Measurements from ENCODE around the gene PAM.

PAM gene

GRCh38 chr5:102833146-102833545, 78.0 kb downstream of the PAM start:
- no CpG with 5 or more reads among the region's 1 CpG for WGBS (ENCODE audit: insufficient coverage, insufficient read length)
- no peaks in the 10 kb centered on the region for H3K27me3 ChIP-seq (ENCODE audit: control insufficient read depth, insufficient read depth, low read length)
- H3K4me3 ChIP-seq (ENCODE audit: low read length) = no peak overlapping the region
- H3K36me3 ChIP-seq (ENCODE audit: control insufficient read depth, insufficient read depth, low read length) = no peaks in the 10 kb centered on the region
- H3K4me1 ChIP-seq (ENCODE audit: control insufficient read depth, insufficient read depth, low read length) = no peaks in the 10 kb centered on the region
- H3K9me3 ChIP-seq (ENCODE audit: control insufficient read depth, insufficient read depth, low read length) = no peaks in the 10 kb centered on the region
- H3K27ac ChIP-seq (ENCODE audit: low read length) = no peak overlapping the region
- no peak for DNase-seq (ENCODE audit: low read depth, low spot score)

DNA sequence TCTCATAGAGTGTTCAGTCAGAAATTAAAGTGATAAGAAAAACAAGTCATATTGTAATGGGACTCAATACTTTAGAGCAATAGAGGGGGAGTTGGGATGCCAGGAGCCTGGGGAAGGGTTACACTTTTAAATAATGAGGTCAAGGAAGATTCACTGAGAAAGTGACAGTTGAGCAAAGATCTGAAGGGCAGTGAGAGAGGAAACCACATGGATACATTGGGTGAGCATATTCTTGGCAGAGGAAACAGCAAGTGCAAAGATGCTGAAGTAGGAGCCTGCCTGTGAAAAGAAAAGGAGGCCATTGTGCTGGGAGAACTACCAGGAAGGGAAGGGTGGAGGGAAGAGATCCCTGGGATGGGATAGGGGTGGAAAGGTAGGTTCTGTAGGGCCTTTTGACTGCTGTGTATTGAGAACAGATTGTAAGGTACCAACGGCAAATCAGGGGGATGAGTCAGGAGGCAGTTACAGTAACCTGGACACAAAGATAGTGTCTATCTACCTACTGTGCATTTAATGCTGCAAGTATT, 79.4 kb downstream of the PAM start:
- DNase-seq (ENCODE audit: low read depth, low spot score) = no peak
- Histone ChIP-seq H3K4me3 (ENCODE audit: low read length) (no peak overlapping the region), H3K27ac (ENCODE audit: low read length) (no peak overlapping the region), H3K4me1 (ENCODE audit: control insufficient read depth, insufficient read depth, low read length) (no peaks in the 10 kb centered on the region), H3K9me3 (ENCODE audit: control insufficient read depth, insufficient read depth, low read length) (no peaks in the 10 kb centered on the region), H3K27me3 (ENCODE audit: control insufficient read depth, insufficient read depth, low read length) (no peaks in the 10 kb centered on the region), H3K36me3 (ENCODE audit: control insufficient read depth, insufficient read depth, low read length) (no peaks in the 10 kb centered on the region)
- no CpG with 5 or more reads among the region's 1 CpG for WGBS (ENCODE audit: insufficient coverage, insufficient read length)

- no peak for DNase-seq (ENCODE audit: low read depth, low spot score)
- WGBS (ENCODE audit: insufficient coverage, insufficient read length) = no CpG with 5 or more reads among the region's 2 CpGs
- H3K9me3 ChIP-seq (ENCODE audit: control insufficient read depth, insufficient read depth, low read length) = no peaks in the 10 kb centered on the region
- no peaks in the 10 kb centered on the region for H3K36me3 ChIP-seq (ENCODE audit: control insufficient read depth, insufficient read depth, low read length)
- no peak overlapping the region for H3K4me3 ChIP-seq (ENCODE audit: low read length)
- H3K27me3 ChIP-seq (ENCODE audit: control insufficient read depth, insufficient read depth, low read length) = no peaks in the 10 kb centered on the region
- H3K27ac ChIP-seq (ENCODE audit: low read length) = no peak overlapping the region
- no peaks in the 10 kb centered on the region for H3K4me1 ChIP-seq (ENCODE audit: control insufficient read depth, insufficient read depth, low read length)
Measured at GRCh38 chr5:102835717-102836116, 80.6 kb downstream of the PAM start.

GRCh38 chr5:102841021-102841420, 85.9 kb downstream of the PAM start:
- no peaks in the 10 kb centered on the region for H3K4me1 ChIP-seq (ENCODE audit: control insufficient read depth, insufficient read depth, low read length)
- no peak overlapping the region for H3K4me3 ChIP-seq (ENCODE audit: low read length)
- no peak for DNase-seq (ENCODE audit: low read depth, low spot score)
- no peaks in the 10 kb centered on the region for H3K36me3 ChIP-seq (ENCODE audit: control insufficient read depth, insufficient read depth, low read length)
- no peaks in the 10 kb centered on the region for H3K27me3 ChIP-seq (ENCODE audit: control insufficient read depth, insufficient read depth, low read length)
- H3K9me3 ChIP-seq (ENCODE audit: control insufficient read depth, insufficient read depth, low read length) = no peaks in the 10 kb centered on the region
- no peak overlapping the region for H3K27ac ChIP-seq (ENCODE audit: low read length)

DNA sequence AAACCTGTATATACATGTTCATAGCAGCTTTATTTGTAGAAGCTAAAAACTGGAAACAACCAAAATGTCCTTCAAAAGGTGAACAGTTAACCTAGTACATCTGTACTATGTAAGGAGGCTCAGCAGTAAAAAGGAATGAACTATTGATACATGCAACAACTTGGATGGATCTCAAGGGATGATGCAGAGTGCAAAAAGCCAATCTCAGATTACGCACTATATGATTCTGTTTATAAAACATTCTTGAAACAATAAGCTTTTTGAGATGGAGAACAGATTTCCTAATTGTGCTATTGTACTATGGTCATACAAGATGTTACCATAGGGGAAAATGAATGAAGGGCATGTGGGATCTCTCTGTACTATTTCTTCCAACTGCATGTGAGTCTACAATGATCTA, 88.9 kb downstream of the PAM start:
- Histone ChIP-seq H3K27me3 (ENCODE audit: control insufficient read depth, insufficient read depth, low read length) (no peaks in the 10 kb centered on the region), H3K4me1 (ENCODE audit: control insufficient read depth, insufficient read depth, low read length) (no peaks in the 10 kb centered on the region), H3K9me3 (ENCODE audit: control insufficient read depth, insufficient read depth, low read length) (no peaks in the 10 kb centered on the region), H3K36me3 (ENCODE audit: control insufficient read depth, insufficient read depth, low read length) (no peaks in the 10 kb centered on the region), H3K4me3 (ENCODE audit: low read length) (no peak overlapping the region), H3K27ac (ENCODE audit: low read length) (no peak overlapping the region)
- no CpG with 5 or more reads among the region's 1 CpG for WGBS (ENCODE audit: insufficient coverage, insufficient read length)
- DNase-seq (ENCODE audit: low read depth, low spot score) = no peak

GRCh38 chr5:102845041-102845440, 89.9 kb downstream of the PAM start:
- H3K4me1 ChIP-seq (ENCODE audit: control insufficient read depth, insufficient read depth, low read length) = no peaks in the 10 kb centered on the region
- WGBS (ENCODE audit: insufficient coverage, insufficient read length) = no CpG with 5 or more reads among the region's 5 CpGs
- no peaks in the 10 kb centered on the region for H3K27me3 ChIP-seq (ENCODE audit: control insufficient read depth, insufficient read depth, low read length)
- H3K9me3 ChIP-seq (ENCODE audit: control insufficient read depth, insufficient read depth, low read length) = no peaks in the 10 kb centered on the region
- H3K4me3 ChIP-seq (ENCODE audit: low read length) = no peak overlapping the region
- H3K27ac ChIP-seq (ENCODE audit: low read length) = no peak overlapping the region
- no peaks in the 10 kb centered on the region for H3K36me3 ChIP-seq (ENCODE audit: control insufficient read depth, insufficient read depth, low read length)
- DNase-seq (ENCODE audit: low read depth, low spot score) = no peak

DNA sequence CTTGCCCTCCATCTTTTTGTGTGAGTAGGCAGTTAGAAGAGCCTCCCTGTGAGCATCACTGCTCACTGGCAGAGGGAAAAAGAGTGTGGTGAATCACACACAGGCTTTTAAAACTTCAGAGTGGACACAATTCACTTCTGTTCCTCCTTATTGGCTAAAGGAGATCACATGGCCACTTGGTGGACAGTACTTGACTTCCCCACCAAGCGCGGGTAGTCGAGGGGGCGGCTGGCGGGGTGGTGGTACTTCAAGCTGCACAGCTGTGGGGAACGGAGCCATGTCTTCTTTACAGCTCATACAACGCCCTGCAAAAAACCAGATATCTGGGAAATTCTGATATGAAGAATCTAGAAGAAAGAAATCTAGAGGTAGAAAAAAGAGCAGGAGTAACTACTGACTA, 95.4 kb downstream of the PAM start:
- no CpG with 5 or more reads among the region's 7 CpGs for WGBS (ENCODE audit: insufficient coverage, insufficient read length)
- Histone ChIP-seq H3K27me3 (ENCODE audit: control insufficient read depth, insufficient read depth, low read length) (no peaks in the 10 kb centered on the region), H3K4me1 (ENCODE audit: control insufficient read depth, insufficient read depth, low read length) (no peaks in the 10 kb centered on the region), H3K9me3 (ENCODE audit: control insufficient read depth, insufficient read depth, low read length) (no peaks in the 10 kb centered on the region), H3K27ac (ENCODE audit: low read length) (no peak overlapping the region), H3K4me3 (ENCODE audit: low read length) (no peak overlapping the region), H3K36me3 (ENCODE audit: control insufficient read depth, insufficient read depth, low read length) (no peaks in the 10 kb centered on the region)
- no peak for DNase-seq (ENCODE audit: low read depth, low spot score)

GRCh38 chr5:102853680-102854079, 98.6 kb downstream of the PAM start:
- Histone ChIP-seq H3K9me3 (ENCODE audit: control insufficient read depth, insufficient read depth, low read length) (no peaks in the 10 kb centered on the region), H3K36me3 (ENCODE audit: control insufficient read depth, insufficient read depth, low read length) (no peaks in the 10 kb centered on the region), H3K27me3 (ENCODE audit: control insufficient read depth, insufficient read depth, low read length) (no peaks in the 10 kb centered on the region), H3K4me1 (ENCODE audit: control insufficient read depth, insufficient read depth, low read length) (no peaks in the 10 kb centered on the region), H3K4me3 (ENCODE audit: low read length) (no peak overlapping the region), H3K27ac (ENCODE audit: low read length) (no peak overlapping the region)
- no peak for DNase-seq (ENCODE audit: low read depth, low spot score)
- WGBS (ENCODE audit: insufficient coverage, insufficient read length) = no CpG with 5 or more reads among the region's 4 CpGs

- WGBS (ENCODE audit: insufficient coverage, insufficient read length) = no CpG with 5 or more reads among the region's 4 CpGs
- Histone ChIP-seq H3K27me3 (ENCODE audit: control insufficient read depth, insufficient read depth, low read length) (no peaks in the 10 kb centered on the region), H3K27ac (ENCODE audit: low read length) (no peak overlapping the region), H3K4me1 (ENCODE audit: control insufficient read depth, insufficient read depth, low read length) (no peaks in the 10 kb centered on the region), H3K36me3 (ENCODE audit: control insufficient read depth, insufficient read depth, low read length) (no peaks in the 10 kb centered on the region), H3K4me3 (ENCODE audit: low read length) (no peak overlapping the region), H3K9me3 (ENCODE audit: control insufficient read depth, insufficient read depth, low read length) (no peaks in the 10 kb centered on the region)
- DNase-seq (ENCODE audit: low read depth, low spot score) = no peak
Measured at GRCh38 chr5:102855681-102856388, 100.7 kb downstream of the PAM start.

GRCh38 chr5:102856389-102856777, 101.3 kb downstream of the PAM start:
- no peaks in the 10 kb centered on the region for H3K9me3 ChIP-seq (ENCODE audit: control insufficient read depth, insufficient read depth, low read length)
- DNase-seq (ENCODE audit: low read depth, low spot score) = no peak
- no peaks in the 10 kb centered on the region for H3K27me3 ChIP-seq (ENCODE audit: control insufficient read depth, insufficient read depth, low read length)
- H3K4me1 ChIP-seq (ENCODE audit: control insufficient read depth, insufficient read depth, low read length) = peaks cover 1% of the 10 kb centered on the region; the same call in 1 of the 2 replicates
- no peaks in the 10 kb centered on the region for H3K36me3 ChIP-seq (ENCODE audit: control insufficient read depth, insufficient read depth, low read length)
- no peak overlapping the region for H3K4me3 ChIP-seq (ENCODE audit: low read length)
- no peak overlapping the region for H3K27ac ChIP-seq (ENCODE audit: low read length)
- no CpG with 5 or more reads among the region's 4 CpGs for WGBS (ENCODE audit: insufficient coverage, insufficient read length)

All from iPS DF 6.9 (cell line).